Measurements from ENCODE around the gene TRIML1.

The TRIML1 gene, protein sequence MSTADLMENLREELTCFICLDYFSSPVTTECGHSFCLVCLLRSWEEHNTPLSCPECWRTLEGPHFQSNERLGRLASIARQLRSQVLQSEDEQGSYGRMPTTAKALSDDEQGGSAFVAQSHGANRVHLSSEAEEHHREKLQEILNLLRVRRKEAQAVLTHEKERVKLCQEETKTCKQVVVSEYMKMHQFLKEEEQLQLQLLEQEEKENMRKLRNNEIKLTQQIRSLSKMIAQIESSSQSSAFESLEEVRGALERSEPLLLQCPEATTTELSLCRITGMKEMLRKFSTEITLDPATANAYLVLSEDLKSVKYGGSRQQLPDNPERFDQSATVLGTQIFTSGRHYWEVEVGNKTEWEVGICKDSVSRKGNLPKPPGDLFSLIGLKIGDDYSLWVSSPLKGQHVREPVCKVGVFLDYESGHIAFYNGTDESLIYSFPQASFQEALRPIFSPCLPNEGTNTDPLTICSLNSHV

GRCh38 chr4:188139141-188139540 lies at the start of gene TRIML1:
Gene TRIML1 (plus strand): TSS chr4:188139441. CDS start chr4:188139559, 118 bp downstream.
- no peak for FAIRE-seq
- DNase-seq (ENCODE audit: insufficient read length, low spot score) = no peak

DNA sequence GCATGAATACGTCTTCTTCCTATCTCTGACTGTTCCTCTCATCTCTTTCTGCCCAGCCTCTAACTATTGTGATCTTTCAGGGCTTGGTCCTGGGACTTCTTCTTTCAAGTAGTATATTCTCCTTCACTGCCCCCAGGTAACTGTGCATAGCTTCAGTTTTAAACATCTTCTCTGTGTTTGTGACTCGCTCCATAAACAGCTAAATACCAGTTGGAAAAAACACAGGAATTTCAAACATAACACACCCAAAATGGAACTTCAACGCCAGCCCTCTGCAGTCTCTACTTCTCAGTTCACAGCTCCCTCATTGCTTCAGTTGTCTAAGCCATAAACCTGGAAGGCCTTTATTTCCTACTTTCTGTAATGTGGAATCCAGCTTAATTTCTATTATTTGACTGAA lies 46.4 kb upstream of the TRIML1 start:
- FAIRE-seq (no peak), DNase-seq (ENCODE audit: insufficient read length, low spot score) (peak; percentile 22)

- FAIRE-seq (no peak), DNase-seq (ENCODE audit: insufficient read length, low spot score) (no peak)
Measured at GRCh38 chr4:188106454-188106853, 32.8 kb upstream of the TRIML1 start.

GRCh38 chr4:188107931-188108843 lies 31.1 kb upstream of the TRIML1 start:
- FAIRE-seq = peak; percentile 68
- peak; percentile 65 for DNase-seq (ENCODE audit: insufficient read length, low spot score)

- FAIRE-seq = no peak
- DNase-seq (ENCODE audit: insufficient read length, low spot score) = no peak
Measured at GRCh38 chr4:188109157-188109755, 30.0 kb upstream of the TRIML1 start, which contains the start of gene TRIML2. Gene TRIML2 (minus strand): TSS chr4:188109603. CDS start chr4:188105368, 4,235 bp downstream.

DNA sequence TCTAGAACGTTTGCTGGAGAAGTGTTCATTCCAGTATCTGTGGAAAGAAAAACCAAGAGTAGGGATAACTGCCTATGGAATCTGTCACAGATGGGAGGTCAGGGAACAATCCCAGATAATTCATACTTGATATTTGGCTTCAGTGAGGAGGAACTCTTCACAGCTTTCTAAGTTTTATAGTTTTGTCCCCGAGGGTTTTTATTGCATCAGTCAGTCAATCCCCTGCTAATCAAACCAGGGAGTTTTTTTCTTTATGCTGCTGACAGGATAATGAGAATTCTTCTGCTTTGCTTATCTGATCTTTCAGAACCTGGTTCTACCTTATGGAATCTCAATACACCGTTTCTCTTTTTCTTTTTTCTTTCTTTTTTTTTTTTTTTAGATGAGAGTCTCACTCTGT lies 29.2 kb upstream of the TRIML1 start:
- peak; percentile 40 for DNase-seq (ENCODE audit: insufficient read length, low spot score)
- no peak for FAIRE-seq

DNA sequence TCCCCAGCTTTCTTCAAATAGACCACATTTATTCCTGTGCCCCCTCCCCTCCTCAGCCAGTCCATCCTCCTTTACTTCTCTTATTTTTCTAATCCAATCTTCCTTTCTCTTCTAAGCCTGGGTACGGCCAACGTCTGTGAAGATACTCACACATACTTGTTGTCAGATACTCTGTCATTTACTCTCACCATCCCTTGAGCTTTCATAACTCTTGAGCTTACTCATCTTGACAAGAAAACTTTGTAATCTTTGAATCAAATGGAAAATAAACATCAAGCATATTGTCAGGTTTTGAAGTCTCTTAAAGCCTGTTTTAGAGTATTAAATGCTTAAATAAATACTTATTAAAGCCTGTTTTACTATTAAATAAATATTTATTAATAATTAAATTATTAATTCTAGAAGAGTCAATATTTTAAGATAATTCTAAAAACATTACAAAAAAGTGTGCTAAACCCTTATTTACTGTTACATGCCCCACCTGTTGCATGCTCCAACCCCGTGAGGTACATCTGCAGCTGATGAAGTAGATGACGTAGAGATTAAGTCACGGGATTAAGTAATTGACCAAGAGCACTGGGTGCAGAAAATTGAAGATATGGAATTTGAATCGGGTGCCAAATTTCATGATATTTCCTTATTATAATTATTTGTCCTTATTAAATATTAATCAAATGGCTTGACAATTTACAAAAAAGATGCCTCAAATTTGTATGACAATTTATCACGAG lies 28.3 kb upstream of the TRIML1 start:
- DNase-seq (ENCODE audit: insufficient read length, low spot score) = peak; percentile 48
- peak; percentile 49 for FAIRE-seq

GRCh38 chr4:188111955-188112354 lies 27.3 kb upstream of the TRIML1 start:
- DNase-seq (ENCODE audit: insufficient read length, low spot score) (no peak), FAIRE-seq (no peak)

- FAIRE-seq (peak; percentile 88), DNase-seq (ENCODE audit: insufficient read length, low spot score) (no peak)
Measured at GRCh38 chr4:188113156-188113555, 26.1 kb upstream of the TRIML1 start.

DNA sequence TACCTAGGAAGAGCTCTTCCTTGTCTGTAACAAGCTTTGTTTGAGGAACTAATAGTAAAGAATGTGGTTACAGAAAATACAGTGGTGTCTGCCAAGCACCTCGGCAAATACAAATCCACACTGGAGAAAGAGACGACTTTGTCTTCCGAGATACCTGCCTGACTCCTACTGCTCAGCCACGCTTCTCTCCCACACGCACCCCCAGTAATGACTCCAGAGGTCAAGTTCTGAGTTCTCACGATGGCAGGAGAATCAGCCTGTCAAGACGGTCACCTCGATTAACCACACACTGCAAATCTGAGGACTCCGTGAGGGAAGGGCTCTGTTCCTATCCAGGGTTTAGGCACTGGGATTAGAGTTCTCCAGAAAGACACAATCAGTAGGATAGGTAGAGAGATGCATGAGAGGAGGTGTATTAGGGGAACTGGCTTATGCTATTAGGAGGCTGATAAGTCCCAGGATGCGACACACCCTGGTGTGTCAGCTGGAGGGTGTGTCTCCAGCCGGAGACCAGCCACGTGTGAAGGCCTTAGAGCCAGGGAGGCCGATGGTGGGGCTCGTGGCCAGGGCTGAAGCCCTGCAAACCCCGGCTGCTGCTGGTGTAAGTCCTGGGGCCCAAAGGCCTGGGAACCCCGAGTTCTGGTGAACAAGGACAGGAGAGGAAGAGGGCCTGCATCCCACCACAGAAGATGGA lies 21.5 kb upstream of the TRIML1 start:
- FAIRE-seq (peak; percentile 9), DNase-seq (ENCODE audit: insufficient read length, low spot score) (no peak)

DNA sequence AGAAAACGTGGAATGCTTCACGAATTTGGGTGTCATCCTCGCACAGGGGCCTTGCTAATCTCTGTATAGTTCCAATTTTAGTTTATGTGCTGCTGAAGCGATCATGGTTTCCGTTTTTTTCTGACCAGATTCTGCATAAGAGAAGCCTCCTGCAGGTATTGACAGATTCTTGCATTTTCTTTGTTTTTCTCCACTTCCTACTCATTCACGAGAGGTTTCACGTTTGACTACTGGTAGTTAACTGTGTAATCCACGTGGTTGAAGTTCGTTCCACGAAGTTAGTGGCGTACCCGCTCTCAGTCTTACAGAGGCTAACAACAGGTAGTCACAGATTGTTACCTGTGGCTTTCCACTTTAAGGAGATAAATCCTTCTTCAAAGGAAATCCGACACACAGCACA lies 17.7 kb upstream of the TRIML1 start:
- DNase-seq (ENCODE audit: insufficient read length, low spot score) (no peak), FAIRE-seq (no peak)

DNA sequence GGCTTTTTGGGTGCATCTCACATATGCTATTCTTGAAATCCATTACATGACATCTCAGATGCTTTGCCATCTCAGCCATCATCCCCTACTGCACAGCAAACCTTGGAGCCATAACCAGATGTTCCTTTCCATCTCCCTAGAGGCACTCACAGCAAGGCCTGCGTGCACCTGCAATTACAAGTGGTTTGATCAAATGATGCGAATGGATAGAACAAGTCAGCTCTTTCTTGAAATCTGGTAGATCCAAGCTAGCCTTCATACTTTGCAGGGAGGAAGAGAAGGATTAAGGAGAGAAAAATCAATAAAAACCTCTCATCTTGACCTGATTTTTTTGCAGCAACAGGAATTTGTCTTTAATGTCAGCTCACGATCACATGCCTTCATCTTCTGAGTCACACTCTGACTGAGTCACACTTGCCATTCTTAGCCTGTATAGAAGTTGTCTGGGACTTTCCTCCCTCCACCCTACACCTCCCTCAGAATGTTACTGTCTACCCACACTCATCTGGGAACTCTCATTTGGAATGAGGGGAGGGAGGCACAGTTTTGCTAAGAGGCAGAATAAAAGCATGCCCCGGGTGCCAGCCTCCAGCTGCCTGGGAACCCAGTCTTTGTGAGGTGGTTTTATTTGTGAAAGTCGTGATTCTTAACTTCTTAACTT lies 11.9 kb upstream of the TRIML1 start:
- peak; percentile 81 for DNase-seq (ENCODE audit: insufficient read length, low spot score)
- FAIRE-seq = peak; percentile 96

- DNase-seq (ENCODE audit: insufficient read length, low spot score) (no peak), FAIRE-seq (no peak)
Measured at GRCh38 chr4:188130355-188130754, 8.9 kb upstream of the TRIML1 start.

DNA sequence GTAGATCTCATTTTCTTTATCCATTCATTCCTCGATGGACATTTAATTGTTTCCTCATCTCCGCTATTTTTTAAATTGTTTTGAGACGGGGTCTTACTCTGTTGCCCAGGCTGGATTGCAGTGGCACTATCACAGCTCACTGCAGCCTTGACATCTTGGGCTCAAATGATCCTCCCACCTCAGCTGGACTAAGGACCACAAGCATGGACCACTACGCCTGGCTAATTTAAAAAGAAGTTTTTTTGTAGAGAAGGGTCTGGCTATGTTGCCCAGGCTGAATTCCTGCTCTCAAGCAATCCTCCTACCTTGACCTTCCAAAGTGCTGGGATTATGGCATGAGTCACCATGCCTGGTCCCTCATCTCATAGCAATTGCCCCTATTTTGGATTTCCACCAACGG lies 7.0 kb upstream of the TRIML1 start:
- no peak for FAIRE-seq

DNA sequence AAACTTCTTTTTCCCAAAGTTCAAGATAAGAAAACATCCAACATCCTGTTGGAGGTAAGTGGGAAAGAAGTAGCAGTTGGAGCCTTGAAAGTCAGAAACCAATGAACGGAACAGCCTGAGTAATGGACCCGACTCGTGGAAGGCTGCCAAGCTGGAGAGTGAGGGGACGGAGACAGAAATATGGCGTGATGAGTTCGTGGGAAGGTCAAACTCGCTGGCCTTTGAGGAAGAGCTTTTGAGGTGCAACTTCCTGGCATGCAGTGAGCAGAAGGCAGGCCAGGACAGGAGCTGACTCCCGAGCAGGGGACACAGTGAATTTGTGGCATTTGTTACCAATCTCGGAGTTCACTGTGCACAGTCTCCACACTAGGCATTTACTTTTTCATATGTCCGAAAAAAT lies 1.0 kb upstream of the TRIML1 start:
- FAIRE-seq (no peak), DNase-seq (ENCODE audit: insufficient read length, low spot score) (no peak)

More for the DNA sequence above, 7.0 kb upstream of the TRIML1 start:
- no peak for DNase-seq (ENCODE audit: insufficient read length, low spot score)

DNA sequence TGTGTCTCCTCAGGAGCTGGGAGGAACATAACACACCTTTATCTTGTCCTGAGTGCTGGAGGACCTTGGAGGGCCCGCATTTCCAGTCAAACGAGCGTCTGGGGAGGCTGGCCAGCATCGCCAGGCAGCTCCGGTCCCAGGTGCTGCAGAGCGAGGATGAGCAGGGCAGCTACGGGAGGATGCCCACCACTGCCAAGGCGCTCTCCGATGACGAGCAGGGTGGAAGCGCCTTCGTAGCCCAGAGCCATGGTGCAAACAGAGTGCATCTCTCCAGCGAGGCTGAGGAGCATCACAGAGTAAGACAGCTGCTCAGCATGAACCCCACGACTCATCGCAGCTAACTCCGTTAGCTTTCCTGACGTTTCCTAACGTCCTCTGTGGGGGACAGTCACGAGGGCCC lies 430 bp downstream of the TRIML1 start:
- DNase-seq (ENCODE audit: insufficient read length, low spot score) (no peak), FAIRE-seq (no peak)

DNA sequence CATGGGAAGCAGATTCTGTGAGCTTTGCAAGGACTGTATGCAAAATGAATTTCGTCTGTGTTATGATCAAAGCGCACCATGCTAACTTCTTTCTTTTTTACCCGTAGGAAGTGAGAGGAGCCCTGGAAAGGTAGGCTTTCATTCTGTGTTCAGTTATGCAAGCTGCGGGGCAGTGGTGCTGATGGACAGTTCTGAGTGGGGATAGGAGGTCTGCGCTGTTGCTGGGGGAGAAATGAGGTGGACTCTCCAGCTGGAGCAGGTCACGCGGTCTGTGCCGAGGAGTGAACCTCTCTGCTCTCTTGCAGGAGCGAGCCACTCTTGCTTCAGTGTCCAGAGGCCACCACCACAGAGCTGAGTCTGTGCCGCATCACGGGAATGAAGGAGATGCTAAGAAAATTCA lies 4.5 kb downstream of the TRIML1 start:
- FAIRE-seq (no peak), DNase-seq (ENCODE audit: insufficient read length, low spot score) (no peak)

- FAIRE-seq (no peak), DNase-seq (ENCODE audit: insufficient read length, low spot score) (no peak)
Measured at GRCh38 chr4:188145601-188146000, 6.4 kb downstream of the TRIML1 start.

GRCh38 chr4:188146618-188147017 lies 7.4 kb downstream of the TRIML1 start:
- DNase-seq (ENCODE audit: insufficient read length, low spot score) (no peak), FAIRE-seq (no peak)
